Lower leg skin (tissue), 3 donors: ENCODE measurements around the gene GNB1L.

Source experiments
- POLR2A ChIP-seq, 2 donors: fragments of 450-650 bp; IDR thresholded peaks; one replicate each; pipeline ENCODE4 v1.6.1; 2016 to 2017; ENCODE audit warnings: antibody characterized with exemption in 2 of 2, mild to moderate bottlenecking in 1 of 2, moderate library complexity in 1 of 2
- TF ChIP-seq, protein P1 (sequence below), 3 donors: fragments of 450-650 bp; IDR thresholded peaks; one replicate each; pipeline ENCODE4 v1.5.1; 2016; ENCODE audit warnings: antibody characterized with exemption in 3 of 3, mild to moderate bottlenecking in 3 of 3, moderate library complexity in 2 of 3

- no peak for TF ChIP-seq POLR2A (IDR thresholded peaks at IDR 0.05)
- TF ChIP-seq, protein P1, sequence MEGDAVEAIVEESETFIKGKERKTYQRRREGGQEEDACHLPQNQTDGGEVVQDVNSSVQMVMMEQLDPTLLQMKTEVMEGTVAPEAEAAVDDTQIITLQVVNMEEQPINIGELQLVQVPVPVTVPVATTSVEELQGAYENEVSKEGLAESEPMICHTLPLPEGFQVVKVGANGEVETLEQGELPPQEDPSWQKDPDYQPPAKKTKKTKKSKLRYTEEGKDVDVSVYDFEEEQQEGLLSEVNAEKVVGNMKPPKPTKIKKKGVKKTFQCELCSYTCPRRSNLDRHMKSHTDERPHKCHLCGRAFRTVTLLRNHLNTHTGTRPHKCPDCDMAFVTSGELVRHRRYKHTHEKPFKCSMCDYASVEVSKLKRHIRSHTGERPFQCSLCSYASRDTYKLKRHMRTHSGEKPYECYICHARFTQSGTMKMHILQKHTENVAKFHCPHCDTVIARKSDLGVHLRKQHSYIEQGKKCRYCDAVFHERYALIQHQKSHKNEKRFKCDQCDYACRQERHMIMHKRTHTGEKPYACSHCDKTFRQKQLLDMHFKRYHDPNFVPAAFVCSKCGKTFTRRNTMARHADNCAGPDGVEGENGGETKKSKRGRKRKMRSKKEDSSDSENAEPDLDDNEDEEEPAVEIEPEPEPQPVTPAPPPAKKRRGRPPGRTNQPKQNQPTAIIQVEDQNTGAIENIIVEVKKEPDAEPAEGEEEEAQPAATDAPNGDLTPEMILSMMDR (IDR thresholded peaks at IDR 0.05), result no peak
Measured at GRCh38 chr22:19904174-19904856, 49.6 kb upstream of the GNB1L start.
